BE2C (cell line): ENCODE data around the gene NPHP4.

ENCODE experiments used
- DNase-seq: peaks from one replicate; pipeline ENCODE4 v3.0.0-alpha.2; 2020
- H3K27me3 ChIP-seq: fragments of 250-450 bp; sonication (Bioruptor Pico); 2 replicates; pipeline ENCODE4 v1.5.1; 2020; ENCODE audit warnings: mild to moderate bottlenecking
- H3K36me3 ChIP-seq: fragments of 250-450 bp; sonication (Bioruptor Pico); 2 replicates; pipeline ENCODE4 v1.5.1; 2020; ENCODE audit warnings: mild to moderate bottlenecking
- H3K4me1 ChIP-seq: fragments of 250-450 bp; sonication (Bioruptor Pico); 2 replicates; pipeline ENCODE4 v1.5.1; 2020
- H3K4me3 ChIP-seq: 2 replicates; pipeline ENCODE4 v1.5.1; 2011; ENCODE audit warnings: low read depth, low read length
- H3K9me3 ChIP-seq: fragments of 250-450 bp; sonication (Bioruptor Pico); 2 replicates; pipeline ENCODE4 v1.5.1; 2020
- CTCF ChIP-seq: IDR thresholded peaks from 2 replicates; pipeline ENCODE4 v1.5.1; 2012; ENCODE audit warnings: mild to moderate bottlenecking, low read depth, low read length

The NPHP4 gene

GRCh38 chr1:5833911-5834310 is 158.3 kb downstream of the NPHP4 start:
- no peak for TF ChIP-seq CTCF
- H3K27me3 ChIP-seq: no peaks in the 10 kb centered on the region
- H3K9me3 ChIP-seq: no peaks in the 10 kb centered on the region
- H3K36me3 ChIP-seq: no peaks in the 10 kb centered on the region
- no peaks in the 10 kb centered on the region for H3K4me1 ChIP-seq
- DNase-seq: no peak
- no peak overlapping the region for H3K4me3 ChIP-seq

- Histone ChIP-seq H3K36me3 (no peaks in the 10 kb centered on the region), H3K9me3 (no peaks in the 10 kb centered on the region), H3K4me3 (no peak overlapping the region), H3K4me1 (no peaks in the 10 kb centered on the region), H3K27me3 (no peaks in the 10 kb centered on the region)
- TF ChIP-seq CTCF: no peak
- no peak for DNase-seq
Measured at GRCh38 chr1:5832916-5833895, 159.0 kb downstream of the NPHP4 start.

GRCh38 chr1:5831600-5832335 is 160.5 kb downstream of the NPHP4 start:
- Histone ChIP-seq H3K36me3 (no peaks in the 10 kb centered on the region), H3K27me3 (no peaks in the 10 kb centered on the region), H3K4me1 (no peaks in the 10 kb centered on the region), H3K9me3 (no peaks in the 10 kb centered on the region), H3K4me3 (no peak overlapping the region)
- no peak for DNase-seq
- TF ChIP-seq CTCF: no peak

- no peak overlapping the region for H3K4me3 ChIP-seq
- no peaks in the 10 kb centered on the region for H3K4me1 ChIP-seq
- DNase-seq: peak; percentile 58
- no peaks in the 10 kb centered on the region for H3K9me3 ChIP-seq
- TF ChIP-seq CTCF: peak; percentile 49
- no peaks in the 10 kb centered on the region for H3K27me3 ChIP-seq
- H3K36me3 ChIP-seq: no peaks in the 10 kb centered on the region
Measured at GRCh38 chr1:5830771-5831599, 161.2 kb downstream of the NPHP4 start.

- Histone ChIP-seq H3K36me3 (no peaks in the 10 kb centered on the region), H3K27me3 (no peaks in the 10 kb centered on the region), H3K4me3 (no peak overlapping the region), H3K9me3 (no peaks in the 10 kb centered on the region), H3K4me1 (no peaks in the 10 kb centered on the region)
- no peak for DNase-seq
- TF ChIP-seq CTCF: no peak
Measured at GRCh38 chr1:5829414-5829813, 162.8 kb downstream of the NPHP4 start.
